ENCODE data around the gene SNRPD1.
"Not testable (repeated sequence)": the region's sequence is repeated elsewhere in the genome, so short reads cannot be mapped to it uniquely, and the experiment has no call there.

Gene SNRPD1

DNA sequence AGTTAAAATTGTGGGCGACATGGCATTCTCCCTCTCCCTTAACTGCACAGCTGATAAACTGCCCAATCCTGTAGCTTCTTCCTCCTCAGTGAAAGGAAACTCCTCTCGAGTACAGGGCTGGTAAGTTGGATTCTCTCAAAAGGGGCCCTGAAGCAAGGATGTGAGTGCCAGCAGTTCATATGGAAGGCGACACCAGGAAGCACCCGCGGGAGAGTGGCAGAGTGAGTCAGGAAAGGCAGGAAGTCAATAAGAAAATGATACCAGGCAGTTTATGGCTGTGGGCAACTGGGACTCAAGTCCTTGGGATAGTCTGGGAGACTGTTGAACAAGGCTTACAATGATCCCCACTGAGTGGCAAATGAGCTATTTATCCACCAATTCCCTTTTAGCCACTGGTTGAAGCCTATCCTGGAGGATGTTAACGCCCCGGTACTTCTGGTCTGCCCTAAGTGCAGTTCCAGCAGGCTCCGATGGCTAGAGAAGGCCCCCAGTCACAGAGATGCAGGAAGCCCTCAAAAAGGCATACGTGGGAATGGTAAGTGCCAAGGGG lies 57.7 kb downstream of the SNRPD1 start:
- peak; percentile 65 for DNase-seq (ENCODE audit: low read depth)
- H3K4me3 ChIP-seq (ENCODE audit: low read length), result no peak overlapping the region
- TF ChIP-seq, protein P1, sequence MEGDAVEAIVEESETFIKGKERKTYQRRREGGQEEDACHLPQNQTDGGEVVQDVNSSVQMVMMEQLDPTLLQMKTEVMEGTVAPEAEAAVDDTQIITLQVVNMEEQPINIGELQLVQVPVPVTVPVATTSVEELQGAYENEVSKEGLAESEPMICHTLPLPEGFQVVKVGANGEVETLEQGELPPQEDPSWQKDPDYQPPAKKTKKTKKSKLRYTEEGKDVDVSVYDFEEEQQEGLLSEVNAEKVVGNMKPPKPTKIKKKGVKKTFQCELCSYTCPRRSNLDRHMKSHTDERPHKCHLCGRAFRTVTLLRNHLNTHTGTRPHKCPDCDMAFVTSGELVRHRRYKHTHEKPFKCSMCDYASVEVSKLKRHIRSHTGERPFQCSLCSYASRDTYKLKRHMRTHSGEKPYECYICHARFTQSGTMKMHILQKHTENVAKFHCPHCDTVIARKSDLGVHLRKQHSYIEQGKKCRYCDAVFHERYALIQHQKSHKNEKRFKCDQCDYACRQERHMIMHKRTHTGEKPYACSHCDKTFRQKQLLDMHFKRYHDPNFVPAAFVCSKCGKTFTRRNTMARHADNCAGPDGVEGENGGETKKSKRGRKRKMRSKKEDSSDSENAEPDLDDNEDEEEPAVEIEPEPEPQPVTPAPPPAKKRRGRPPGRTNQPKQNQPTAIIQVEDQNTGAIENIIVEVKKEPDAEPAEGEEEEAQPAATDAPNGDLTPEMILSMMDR (IDR thresholded peaks at IDR 0.05; ENCODE audit: insufficient read depth, low read depth, low read length, missing control alignments), result no peak

DNA sequence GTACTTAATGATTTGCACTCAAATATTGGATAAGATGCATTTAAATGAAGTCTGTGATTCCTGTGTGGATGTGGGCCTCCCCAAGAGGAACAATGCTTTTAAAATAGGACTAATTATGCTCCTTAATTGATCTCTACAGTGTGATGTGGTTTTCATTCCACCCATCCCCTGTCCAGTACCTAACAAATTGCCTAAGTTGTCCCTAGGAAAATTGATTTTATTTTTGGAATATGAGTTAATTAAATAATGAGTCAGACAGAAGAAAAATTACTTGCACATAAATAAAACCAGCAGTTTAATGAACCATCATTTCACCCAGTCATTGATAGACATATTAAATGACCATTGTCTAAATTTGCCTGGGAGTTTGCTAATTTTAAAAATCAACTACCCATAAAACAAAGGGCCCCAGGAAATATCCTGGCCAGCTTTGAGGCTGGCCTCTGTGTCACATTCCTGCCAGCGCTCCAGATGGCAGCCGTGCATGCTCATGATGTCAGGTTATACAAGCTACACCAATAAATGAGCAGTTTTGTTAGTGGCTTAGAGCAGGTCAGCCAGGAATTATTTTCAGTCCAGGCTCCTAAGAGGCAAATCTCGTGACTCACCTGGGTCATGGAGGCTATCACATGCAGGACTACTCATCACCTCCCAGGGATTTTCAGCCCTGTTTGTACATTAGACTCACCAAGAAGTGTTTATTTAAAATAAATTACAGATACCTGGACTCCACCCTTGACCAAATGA lies 60.6 kb downstream of the SNRPD1 start:
- TF ChIP-seq, protein P1 (IDR thresholded peaks at IDR 0.05; ENCODE audit: insufficient read depth, low read depth, low read length, missing control alignments), result no peak

DNA sequence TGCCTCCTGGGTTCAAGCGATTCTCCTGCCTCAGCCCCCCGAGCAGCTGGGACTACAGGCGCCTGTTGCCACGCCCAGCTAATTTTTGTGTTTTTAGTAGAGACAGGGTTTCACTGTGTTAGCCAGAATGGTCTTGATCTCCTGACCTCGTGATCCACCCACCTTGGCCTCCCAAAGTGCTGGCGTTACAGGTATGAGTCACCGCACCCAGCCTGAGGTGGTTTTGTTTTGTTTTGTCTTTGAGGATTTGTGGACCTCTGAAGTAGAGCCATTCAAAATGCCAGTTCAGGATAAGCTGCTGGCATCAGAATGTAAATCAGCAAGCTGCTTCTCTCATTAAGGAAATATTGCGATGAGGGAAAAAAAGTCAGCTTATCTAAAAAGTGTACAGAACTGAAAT lies 63.2 kb downstream of the SNRPD1 start:
- not testable (repeated sequence) for H3K4me3 ChIP-seq (ENCODE audit: low read length)
- DNase-seq (ENCODE audit: low read depth), result peak; percentile 67

More for the DNA sequence above, 60.6 kb downstream of the SNRPD1 start:
- no peak overlapping the region for H3K4me3 ChIP-seq (ENCODE audit: low read length)
- peak; percentile 77 for DNase-seq (ENCODE audit: low read depth)

DNA sequence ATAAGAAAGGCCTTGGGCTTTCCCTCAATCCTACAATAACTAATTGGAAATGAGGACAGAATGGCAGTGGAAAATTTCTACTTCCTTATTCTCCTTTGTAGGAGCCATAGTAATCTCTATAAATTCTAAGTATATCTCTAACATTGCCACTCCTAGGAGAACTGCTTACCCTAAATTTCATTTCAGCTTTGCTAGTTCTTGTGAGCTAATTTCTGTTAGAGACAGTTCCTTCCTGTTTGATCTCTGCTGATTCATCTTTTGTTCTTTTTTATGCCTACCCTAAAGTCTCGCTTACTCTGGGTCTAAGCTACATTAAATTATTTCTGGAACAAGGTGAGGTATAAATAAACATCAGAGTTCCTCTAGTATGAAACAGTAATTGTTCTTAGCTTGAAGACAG lies 66.7 kb downstream of the SNRPD1 start:
- no peak overlapping the region for H3K4me3 ChIP-seq (ENCODE audit: low read length)
- TF ChIP-seq, protein P1 (IDR thresholded peaks at IDR 0.05; ENCODE audit: insufficient read depth, low read depth, low read length, missing control alignments), result no peak
- no peak for DNase-seq (ENCODE audit: low read depth)

DNA sequence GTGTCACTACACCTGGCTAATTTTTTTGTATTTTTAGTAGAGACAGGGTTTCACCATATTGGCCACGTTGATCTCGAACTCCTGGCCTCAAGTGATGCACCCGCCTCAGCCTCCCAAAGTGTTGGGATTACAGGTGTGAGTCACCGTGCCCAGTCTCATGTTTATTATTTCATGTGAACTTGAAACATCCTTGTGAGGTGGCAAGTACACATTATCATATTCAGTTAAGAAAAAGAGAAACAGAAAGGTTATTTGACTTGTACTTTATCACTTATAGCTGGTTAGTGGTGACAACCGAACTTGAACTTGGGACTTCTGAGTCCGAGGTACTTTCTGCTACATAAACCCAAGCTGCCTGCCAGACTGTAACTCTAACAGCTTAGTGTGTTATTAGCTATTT lies 68.0 kb downstream of the SNRPD1 start:
- TF ChIP-seq, protein P1 (IDR thresholded peaks at IDR 0.05; ENCODE audit: insufficient read depth, low read depth, low read length, missing control alignments), result no peak
- no peak for DNase-seq (ENCODE audit: low read depth)
- H3K4me3 ChIP-seq (ENCODE audit: low read length), result no peak overlapping the region

DNA sequence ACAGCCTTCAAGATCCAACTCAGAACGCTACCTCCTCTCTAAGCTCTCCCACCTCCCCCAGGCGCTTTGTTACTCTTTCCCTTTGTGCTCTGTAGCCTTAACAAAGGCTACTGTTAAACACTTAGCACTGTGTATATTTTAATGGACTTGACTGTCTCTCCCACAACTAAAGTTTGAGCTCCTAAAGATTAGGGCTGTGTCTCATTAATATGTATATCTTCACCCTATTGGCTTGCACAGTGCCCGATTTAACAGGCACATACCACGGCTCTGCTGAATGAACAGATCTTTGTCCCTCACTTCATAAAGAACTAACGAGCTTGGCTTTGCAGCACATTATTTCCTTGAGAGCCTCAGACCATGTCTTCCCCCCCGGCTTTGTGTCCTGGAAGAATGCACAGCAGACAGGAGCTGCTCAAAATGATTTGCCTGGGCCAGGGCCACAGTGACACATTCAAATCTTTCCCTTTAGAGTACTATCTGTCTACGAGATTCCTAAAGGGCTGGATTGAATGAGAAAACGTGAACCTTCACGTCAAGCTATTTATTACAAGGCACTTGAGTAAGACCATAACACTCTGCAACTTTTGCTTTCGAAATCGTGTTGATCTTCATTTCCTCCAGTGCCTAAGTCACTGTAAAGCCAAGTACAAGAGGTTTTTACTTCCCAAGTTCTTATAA lies 70.4 kb downstream of the SNRPD1 start:
- TF ChIP-seq, protein P1 (IDR thresholded peaks at IDR 0.05; ENCODE audit: insufficient read depth, low read depth, low read length, missing control alignments), result peak; percentile 1
- peak; percentile 77 for DNase-seq (ENCODE audit: low read depth)
- peak overlapping the region; percentile 6 for H3K4me3 ChIP-seq (ENCODE audit: low read length)
